GM18519 (cell line): ENCODE data around the gene TBCCD1.
"Not testable (repeated sequence)": the region's sequence is repeated elsewhere in the genome, so short reads cannot be mapped to it uniquely, and the experiment has no call there.

ENCODE experiments used
- ATAC-seq: cut with Tn5 transposase; IDR thresholded peaks from one replicate; pipeline ENCODE4 v1.9.1; 2021; ENCODE audit warnings: mild to moderate bottlenecking, moderate library complexity; ENCODE audit not compliant: unreplicated experiment, low FRiP score

TBCCD1 gene

GRCh38 chr3:186502138-186502948 is 64.8 kb downstream of the TBCCD1 start:
- ATAC-seq = no peak

- not testable (repeated sequence) for ATAC-seq
Observed at GRCh38 chr3:186499949-186500348, 67.2 kb downstream of the TBCCD1 start.

GRCh38 chr3:186498022-186498421 is 69.1 kb downstream of the TBCCD1 start:
- not testable (repeated sequence) for ATAC-seq

- ATAC-seq = no peak
Observed at GRCh38 chr3:186497608-186498007, 69.5 kb downstream of the TBCCD1 start.

- ATAC-seq = no peak
Observed at GRCh38 chr3:186496635-186497034, 70.5 kb downstream of the TBCCD1 start.
